ENCODE results near the gene TCF25. TPM values are rescaled to one million over a fixed set of nuclear protein-coding genes. Genes with fewer than 3 reads are reported as not detected.
A peak's percentile ranks its signal among the peaks of the same experiment; 100 is the strongest.

Gene TCF25
- total RNA-seq, 1 donor from 2014 or later = 121 TPM

GRCh38 chr16:89843409-89844350 is 29.7 kb upstream of the TCF25 start:
- no peak for DNase-seq (ENCODE audit: low spot score)

DNA sequence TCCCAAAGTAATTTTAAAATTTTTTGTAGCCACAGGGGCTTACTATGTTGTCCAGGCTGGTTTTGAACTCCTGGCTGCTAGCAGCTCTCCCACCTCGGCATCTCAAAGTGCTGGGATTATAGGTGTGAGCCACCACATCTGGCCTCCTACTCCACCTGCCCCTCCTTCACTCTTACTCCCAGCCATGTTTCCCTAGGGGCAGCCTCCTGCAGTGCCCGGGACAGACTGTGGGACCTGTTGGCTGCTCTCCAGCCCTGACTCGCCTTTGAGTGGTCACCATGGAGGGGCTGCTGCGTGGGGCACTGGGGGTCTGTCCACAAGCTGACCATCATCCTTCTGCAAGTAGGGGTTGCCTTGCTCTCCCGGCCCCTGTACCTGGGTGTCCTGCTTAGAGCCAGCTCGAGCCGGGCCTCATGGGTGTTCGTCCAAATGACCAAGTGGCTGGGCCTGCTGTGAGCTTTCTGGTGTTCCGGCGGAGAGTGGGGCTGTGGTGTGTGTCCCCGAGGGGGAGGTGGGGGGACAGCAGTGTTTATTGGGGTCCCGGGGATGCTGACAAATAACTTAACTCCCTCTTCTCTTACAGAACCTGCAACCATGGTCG is 28.6 kb upstream of the TCF25 start:
- DNase-seq (ENCODE audit: low spot score) = no peak

- DNase-seq (ENCODE audit: low spot score) = no peak
Observed at GRCh38 chr16:89845417-89845816, 28.0 kb upstream of the TCF25 start.

DNA sequence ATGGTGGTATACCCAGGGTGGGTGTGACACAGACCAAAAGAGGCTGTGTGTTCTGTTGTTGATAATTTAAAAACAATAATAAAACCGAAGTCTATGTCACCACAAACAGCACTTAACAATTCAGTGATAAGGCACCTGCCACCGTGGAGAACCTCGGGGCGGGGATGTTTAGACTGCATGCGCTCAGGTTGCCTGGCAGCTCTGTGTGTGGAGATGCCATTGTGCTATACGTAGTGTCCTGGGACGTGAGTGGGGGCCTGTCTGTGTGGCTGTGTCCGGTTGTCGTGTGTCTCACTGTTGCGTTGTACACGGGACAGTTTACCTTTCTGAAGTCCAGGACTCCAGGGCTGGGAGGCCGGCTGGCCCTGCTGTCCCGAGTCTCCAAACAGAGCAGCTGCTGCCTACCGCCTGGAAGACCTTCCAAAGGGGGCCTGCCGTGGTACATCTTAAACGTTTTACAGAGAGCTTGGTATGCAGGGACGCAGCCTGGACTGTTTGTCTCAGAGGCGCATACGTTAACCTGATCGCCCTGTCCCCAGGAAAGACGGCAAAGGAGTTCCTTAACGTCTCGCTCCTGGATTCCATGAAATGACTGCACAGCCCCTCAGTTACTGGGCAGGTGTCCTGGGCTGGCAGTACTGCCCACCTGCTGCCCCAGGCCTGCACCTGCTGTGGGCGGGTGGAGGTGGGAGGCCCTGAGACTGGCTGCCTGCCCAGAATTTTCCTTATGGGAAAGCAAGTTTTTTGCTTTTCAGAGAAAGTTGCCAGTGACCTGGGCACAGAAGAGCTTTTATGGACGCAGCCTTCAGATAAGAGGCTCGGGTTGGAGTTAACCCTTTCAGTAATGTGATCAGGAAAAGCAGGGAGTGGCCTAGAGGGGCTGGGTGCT is 26.1 kb upstream of the TCF25 start:
- DNase-seq (ENCODE audit: low spot score) = no peak

DNA sequence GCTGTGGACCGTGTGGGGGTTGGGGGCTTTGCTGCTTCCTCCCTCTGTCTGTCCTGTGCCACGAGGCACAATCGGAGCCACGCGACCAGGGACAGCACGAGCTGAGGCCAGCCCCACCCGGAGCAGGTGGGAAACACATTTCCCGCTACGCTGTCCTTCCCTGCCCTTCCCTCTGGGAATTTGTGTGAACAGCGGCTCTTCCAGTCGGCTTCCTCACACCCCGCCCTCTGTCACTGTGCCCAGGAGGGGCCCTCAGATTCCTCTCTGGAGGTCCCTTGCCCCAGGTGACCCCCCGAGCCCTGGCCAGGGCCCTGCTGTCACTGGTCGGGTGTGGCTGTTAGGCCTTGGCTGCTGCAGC is 25.5 kb upstream of the TCF25 start:
- no peak for DNase-seq (ENCODE audit: low spot score)

DNA sequence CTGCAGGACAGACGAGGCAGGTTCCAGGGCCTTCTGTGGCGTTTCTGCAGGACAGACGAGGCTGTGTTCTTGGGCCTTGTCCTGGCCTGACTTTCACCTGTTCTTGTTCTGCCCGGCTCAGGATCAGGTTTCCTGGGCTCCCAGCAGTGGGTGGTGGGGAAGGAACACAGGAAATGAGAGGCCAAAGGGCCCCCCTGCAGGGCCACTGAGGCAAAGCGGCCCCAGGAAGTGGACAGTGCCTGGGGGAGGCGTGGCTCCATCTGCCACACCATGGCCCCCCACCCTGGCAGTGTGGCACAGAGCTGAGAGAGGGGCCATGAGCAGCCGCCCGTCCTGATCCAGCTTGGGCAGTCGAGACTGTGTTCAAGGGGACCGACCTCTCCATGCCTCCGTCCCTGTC is 24.4 kb upstream of the TCF25 start:
- no peak for DNase-seq (ENCODE audit: low spot score)

- no peak for DNase-seq (ENCODE audit: low spot score)
Observed at GRCh38 chr16:89853306-89853993, 19.9 kb upstream of the TCF25 start.

DNA sequence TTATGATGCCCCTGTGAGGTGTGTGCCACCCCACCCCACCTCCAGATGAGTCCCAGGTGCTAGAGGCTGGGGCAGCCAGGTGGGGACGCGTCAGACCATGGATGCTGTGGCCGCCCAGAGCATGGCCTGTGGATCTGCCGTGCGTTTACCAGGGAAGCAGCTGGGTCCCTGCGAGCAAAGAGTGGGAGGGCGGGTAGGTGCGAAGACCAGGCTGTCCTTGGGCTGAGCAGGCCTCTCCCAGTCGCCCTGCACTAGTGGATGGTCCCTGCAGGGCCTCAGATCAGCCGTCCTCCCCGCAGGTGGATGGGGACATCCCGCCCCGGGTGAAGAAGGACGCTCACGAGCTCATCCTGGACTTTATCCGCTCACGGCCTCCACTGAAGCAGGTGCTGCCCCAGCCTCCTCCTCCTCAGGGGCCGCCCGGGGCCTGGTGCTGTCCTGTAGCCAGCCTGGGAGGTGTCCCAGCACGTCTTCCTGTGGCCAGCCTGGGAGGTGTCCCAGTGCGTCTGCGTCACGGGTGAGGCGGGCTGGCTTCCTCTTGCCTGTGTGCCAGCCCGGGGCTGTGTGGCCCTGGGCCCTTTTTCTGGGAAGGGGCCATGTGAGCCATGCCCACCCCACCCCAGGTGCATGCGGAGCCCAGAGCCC is 18.0 kb upstream of the TCF25 start:
- DNase-seq (ENCODE audit: low spot score) = no peak

GRCh38 chr16:89855986-89856385 is 17.4 kb upstream of the TCF25 start:
- DNase-seq (ENCODE audit: low spot score) = no peak

GRCh38 chr16:89858973-89859614 is 14.3 kb upstream of the TCF25 start:
- no peak for DNase-seq (ENCODE audit: low spot score)

- no peak for DNase-seq (ENCODE audit: low spot score)
Observed at GRCh38 chr16:89859615-89860007, 13.8 kb upstream of the TCF25 start.

DNA sequence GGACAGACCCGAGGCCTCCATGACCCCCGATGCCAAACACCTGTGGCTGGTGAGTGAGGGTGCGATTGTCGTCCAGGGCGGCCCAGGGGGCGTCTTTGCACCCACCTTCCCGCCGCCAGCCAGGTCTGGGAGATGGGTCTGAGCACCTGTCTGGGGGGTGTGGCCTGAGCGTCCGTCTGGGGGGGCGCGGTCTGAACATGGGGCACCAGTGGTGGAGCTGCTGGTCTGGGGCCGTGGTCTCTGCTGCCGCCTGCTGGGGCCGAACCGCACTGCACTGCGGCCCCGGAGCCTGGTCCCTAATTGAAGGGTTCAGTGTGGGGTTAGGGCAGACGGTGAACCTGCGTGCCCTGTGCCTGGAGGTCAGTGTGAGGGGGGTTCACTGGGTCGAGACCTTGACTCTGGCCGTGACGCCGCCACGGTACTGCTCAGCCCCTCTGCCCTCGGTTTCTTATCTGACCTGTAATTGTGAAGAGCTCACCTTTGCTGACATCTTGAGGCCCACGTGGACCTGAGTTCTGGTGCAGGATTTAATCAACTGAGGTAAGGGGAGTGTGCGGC is 12.6 kb upstream of the TCF25 start:
- DNase-seq (ENCODE audit: low spot score) = peak; percentile 27

DNA sequence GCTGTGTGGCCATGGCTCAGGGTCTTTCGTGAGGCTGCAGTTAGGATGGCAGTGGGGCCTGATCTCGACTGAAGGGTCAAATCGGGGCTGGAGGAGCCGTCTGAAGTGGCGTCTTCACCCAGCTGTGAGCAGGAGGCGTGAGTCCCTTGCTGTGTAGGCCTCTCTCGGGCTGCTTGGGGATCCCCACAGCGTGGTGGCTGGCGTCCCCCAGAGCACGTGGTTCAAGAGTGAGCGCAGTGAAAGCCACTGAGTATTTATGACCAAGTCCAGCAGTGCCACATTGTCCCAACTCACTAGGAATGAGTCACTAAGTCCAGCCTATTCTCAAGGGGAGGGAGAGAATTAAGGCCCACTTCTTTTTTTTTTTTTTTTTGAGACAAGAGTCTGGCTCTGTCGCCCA is 11.7 kb upstream of the TCF25 start:
- DNase-seq (ENCODE audit: low spot score) = no peak

DNA sequence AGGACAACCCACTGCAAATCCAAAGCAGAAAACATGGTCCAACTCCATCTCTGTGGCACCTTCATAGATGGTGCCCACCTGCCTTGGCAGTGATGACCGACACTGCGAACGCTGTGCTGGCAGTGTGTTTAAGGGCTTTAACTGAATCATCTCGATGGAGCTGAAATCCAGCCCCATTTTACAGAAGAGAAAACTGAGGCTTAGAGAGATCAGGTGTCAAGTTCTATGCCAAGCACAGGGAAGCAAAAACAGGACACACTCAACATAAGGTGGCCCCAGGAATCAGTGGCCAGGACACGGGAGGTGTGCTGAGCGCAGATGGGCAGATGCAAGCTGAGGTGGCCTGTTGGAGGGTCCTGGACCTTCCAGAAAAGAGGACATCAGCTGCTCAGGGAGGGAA is 10.7 kb upstream of the TCF25 start:
- no peak for DNase-seq (ENCODE audit: low spot score)

DNA sequence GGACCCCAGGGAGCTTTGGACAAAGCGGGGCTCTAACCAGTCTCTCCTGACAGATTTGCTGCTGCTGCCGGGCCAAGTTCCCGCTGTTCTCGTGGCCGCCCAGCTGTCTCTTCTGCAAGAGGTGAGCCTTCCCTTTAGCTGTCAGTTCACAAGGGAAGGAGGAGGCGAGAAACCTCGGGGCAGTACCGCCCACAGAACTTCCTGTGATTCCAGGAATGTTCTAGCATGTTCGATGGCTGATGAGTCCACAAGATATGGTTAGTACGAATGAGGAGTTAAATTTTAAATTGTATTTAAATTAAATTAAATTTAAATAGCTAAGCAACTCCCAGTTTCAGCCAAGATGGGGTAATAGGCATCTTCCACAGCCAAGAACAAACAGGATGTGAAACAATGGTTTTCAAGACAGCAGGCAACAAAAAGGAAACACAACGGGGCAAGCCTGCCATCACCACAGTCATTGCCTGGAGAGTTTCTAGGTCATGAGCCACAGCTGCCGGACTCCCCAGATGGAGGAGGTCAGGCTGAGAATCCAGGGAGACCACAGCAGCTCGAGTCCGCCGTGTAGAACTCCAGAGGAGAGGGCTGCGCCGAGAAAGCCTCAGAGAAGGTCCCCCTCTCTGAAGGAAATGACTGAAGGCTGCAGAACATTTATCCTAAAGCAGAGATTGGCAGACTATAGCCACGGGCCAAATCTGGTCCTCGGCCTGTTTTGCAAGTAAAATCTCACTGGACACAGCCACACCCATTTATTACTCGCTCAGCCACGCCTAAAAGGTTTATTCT is 9.5 kb upstream of the TCF25 start:
- peak; percentile 33 for DNase-seq (ENCODE audit: low spot score)

DNA sequence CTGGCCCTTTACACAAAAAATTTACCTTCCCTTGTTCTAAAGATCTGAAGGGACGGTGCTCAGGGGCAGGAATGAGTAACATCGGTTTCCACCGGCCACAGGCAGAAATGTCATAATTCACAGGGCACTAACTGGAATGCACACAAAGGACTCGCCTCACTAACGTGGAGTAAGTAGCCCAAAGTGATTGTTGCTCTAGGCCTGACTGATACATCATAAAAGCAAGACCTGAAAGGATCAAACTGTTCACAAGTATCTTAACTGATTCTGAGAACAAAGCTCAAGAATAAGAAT is 8.9 kb upstream of the TCF25 start:
- DNase-seq (ENCODE audit: low spot score) = no peak

GRCh38 chr16:89867918-89868317 is 5.5 kb upstream of the TCF25 start:
- DNase-seq (ENCODE audit: low spot score) = no peak

DNA sequence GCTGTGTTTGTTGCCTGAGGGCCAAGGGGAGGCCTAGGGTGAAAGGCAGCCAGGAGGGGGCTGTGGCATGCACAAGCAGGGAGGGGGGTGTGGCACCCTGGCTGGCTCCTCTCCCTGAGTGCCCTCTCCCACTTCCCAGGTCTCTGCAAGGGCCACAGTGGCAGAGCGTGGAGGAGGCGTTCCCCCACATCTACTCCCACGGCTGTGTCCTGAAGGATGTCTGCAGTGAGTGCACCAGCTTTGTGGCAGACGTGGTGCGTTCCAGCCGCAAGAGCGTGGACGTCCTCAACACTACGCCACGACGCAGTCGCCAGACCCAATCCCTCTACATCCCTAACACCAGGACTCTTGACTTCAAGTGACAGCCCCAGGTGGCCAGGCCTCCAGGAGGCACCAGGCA is 3.5 kb upstream of the TCF25 start:
- DNase-seq (ENCODE audit: low spot score) = no peak

- no peak for DNase-seq (ENCODE audit: low spot score)
Observed at GRCh38 chr16:89870440-89870839, 3.0 kb upstream of the TCF25 start.

DNA sequence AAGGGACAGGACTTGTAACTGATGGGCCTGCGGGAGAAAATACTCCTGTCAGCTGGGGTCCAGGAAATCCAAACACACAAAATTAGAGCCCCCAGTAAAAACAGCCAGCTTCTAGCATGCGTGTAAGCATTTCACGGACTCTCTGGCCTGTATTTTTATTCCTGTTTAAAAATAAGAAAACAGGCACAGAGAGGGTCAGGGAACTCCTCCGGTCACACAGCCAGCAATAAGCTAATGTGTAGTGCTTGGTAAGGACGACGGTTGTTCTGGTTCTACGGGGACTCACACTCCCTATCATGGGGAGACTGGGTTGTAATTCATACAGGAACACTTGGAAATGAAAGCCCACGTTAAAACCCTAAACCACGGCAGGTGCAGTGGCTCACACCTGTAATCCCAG is 1.5 kb upstream of the TCF25 start:
- DNase-seq (ENCODE audit: low spot score) = no peak

Data from umbilical cord (tissue), 2 donors.